GM21825 (cell line): ENCODE data around the gene LY6G5B.

Experiments used
- ATAC-seq: cut with Tn5 transposase; IDR thresholded peaks from one replicate; pipeline ENCODE4 v1.9.1; 2021; ENCODE audit warnings: mild to moderate bottlenecking, moderate library complexity; ENCODE audit not compliant: unreplicated experiment

LY6G5B gene

DNA sequence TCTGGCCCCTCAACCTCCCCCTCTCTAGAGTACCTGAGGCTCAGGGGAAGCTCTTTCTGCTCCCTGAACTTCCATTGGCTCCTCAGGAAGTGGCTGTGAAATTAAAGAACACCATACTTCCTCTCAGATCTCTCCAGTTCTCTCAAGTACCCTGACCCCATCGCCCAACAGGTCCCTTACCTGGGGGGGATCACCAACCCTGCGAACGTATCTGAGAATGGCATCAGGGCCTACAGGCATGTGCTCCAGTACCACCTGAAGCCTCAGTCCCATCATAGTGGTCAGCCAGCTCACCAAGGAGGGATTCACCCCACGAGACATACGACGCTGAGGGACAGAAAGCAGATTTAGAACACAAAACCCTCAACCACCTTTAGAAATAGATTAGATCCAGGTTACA is 29.2 kb upstream of the LY6G5B start:
- ATAC-seq = no peak

DNA sequence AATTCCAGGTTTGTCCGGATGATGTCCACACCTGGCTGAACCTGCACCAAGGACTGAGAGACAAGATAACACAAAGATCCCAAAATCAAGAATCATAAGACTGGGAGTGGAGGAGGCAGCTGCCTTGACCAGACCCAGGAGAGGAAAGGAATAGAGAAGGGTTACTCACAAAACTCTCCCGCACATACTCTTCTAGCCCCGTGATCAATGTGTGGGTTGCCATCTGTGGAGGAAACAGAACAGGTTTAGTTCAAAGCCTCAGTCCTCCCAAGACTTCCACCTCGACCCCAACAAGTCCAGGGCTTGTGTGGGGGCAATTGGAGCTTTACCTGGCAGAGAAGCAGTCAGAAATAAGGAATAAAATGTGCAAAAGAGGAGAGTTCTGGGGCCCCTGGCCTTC is 28.4 kb upstream of the LY6G5B start:
- ATAC-seq = no peak

DNA sequence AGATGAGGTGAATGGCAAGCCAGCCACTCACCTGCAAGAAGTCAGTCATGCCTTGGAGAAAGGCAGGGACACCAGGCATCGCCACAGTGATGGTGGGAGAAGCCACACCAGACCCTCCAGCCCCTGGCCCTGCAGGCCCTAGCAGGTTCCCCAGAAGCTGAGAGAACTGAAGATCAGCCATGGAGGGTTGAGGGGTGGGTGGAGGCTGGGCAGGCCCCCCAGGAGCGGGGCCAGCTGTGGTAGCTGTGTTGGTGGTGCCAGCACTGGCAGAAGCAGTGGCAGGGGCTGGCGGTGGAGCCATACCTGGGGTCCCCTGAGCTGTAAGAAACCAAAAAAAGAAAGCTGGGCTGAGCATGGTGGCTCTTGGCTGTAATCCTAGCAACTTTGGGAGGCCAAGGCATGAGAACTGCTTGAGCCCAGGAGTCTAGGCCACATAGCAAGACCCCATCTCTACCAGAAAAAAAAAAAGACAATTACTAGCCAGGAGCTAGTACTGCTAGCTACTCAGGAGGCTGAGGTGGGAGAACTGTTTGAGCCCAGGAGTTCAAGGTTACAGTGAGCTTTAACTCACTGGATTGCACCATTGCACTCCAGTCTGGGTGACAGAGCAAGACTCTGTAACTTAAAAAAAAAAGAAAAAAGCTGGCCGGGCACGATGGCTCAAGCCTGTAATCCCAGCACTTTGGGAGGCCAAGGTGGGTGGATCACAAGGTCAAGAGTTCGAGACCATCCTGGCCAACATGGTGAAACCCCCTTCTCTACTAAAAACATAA is 26.8 kb upstream of the LY6G5B start:
- ATAC-seq = no peak

DNA sequence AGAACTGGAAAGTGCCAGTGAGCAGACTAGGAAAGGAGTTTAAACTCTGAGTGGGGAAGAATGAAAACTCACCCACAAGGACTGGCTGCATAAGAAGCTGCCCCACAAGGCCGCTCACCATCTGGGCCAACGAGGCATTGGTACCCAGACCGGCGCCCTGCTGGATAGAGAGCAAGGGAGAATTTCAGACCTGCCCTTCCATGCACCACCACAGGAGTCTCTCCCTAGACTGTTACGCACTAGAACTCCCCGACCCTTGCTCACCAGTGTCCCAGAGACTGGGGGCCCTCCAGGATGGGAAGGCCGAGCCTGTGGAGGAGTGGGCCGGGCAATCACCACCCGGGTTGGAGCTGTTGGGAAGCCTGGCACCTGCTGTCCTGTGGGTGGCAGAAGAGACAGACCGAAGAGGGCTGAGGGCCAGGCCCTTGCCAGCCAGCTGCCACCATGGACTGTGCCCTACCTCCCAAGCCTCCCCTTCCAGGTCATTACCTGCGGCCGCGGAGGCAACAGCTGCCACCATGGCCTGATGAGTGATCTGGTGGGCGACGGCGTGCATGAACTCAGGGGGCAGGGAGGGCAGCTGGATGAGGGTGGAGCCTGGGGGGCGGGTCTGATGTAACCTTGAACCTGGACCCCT is 25.8 kb upstream of the LY6G5B start:
- ATAC-seq = no peak

- no peak for ATAC-seq
Measured at GRCh38 chr6:31645325-31645724, 24.5 kb upstream of the LY6G5B start.

DNA sequence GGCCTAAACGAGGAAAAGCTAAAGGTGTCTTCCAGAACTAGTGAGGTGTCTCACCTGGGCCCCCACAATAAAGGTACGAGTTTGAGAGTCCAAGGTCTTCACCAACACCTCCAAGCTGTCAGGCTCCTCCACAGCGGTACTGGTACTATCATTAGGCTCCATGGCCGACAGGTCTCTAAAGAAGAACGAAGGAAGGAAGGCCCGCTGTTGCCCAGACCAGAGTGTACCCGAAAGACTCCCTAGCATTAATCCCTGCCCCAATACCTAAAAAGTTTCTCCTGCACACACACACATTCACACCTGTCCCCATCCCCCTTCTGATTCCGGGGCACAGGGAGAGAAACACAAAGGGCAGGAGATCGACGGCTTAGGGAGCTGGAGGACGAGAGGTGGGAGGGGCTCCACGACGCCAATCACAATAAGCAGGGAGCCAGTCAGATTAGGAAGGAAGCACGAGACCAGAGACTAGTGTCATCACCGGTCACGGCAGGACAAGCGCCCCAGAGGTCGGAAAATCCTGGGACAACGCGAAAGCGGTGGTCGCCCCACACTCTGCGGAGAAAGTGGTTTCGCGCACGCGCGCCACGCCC is 18.1 kb upstream of the LY6G5B start:
- ATAC-seq = peak; percentile 38

DNA sequence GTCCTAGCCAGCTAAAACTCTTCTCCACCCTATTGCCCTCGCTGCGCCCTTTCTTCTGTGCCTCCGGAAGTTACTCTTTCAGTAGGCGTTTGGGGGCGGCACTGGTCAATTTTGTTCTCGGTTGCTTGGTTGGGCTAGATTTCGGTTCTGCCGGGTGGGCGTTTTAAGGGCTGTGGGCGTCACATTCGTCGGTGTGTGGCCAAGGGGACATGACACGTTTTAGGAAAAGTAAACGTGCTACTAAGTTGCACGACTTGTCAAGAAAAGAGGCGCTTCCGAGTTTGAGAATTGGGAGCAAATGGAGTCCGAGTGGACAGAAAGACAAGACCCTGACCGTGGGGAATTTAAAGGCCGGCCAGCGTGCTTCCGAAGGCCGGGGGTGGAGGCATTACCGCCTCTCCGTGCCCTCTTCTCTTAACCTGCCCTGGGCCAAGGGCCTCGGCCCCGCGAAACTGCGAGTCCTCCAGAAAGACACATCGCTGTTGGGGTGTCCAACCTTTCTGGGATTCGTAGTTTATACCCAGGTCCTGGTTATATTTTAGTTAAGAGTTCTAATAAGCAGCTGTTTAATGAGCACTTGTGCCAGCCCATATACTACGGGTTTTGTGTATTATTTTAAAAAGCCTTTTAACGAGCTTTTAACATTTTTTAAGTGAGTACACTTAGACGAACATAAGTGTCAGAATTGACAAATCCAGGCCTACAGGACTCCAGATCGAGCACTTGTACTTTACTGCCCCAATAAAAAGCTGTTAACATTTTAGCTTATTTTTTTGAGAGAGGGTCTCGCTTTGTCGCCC is 16.7 kb upstream of the LY6G5B start:
- ATAC-seq = peak; percentile 47

DNA sequence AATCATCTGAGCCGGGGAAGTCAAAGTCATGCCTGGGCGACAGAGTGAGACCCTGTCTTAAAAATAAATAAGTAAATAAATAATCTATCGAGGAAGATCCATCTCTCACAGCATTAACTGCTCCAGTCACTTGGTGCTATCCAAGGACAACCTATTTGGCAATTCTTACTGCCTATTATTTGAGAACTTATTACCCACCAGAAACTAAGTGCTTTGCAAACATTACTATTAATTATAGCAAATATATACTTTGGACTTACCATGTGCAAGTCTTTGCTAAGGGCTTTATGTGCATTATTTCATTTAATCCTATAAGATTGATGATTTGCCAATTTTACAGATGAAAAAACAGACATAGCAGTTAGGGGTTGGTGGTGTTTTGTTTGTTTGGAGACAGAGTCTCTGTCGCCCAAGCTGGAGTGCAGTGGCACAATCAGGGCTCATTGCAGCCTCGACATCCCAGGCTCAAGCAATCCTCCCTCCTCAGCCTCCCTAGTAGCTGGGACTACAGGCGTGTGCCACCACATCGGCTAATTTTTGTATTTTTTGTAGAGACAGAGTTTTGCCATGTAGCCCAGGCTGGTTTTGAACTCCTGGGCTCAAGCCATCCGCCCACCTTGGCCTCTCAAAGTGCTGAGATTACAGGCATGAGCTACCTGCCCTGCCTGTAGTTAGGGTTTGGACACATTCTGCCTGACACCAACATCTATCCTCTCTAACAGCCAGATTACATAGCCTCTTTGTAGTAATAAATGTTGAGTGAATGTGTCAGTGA is 15.0 kb upstream of the LY6G5B start:
- ATAC-seq = no peak

GRCh38 chr6:31655349-31656237 is 14.2 kb upstream of the LY6G5B start, which contains the start of gene APOM:
Gene APOM (plus strand): TSS chr6:31655894. CDS start chr6:31655967, 73 bp downstream.
- ATAC-seq = no peak

- ATAC-seq = no peak
Measured at GRCh38 chr6:31657406-31658157, 12.2 kb upstream of the LY6G5B start.

GRCh38 chr6:31658158-31658688 is 11.6 kb upstream of the LY6G5B start:
- no peak for ATAC-seq

DNA sequence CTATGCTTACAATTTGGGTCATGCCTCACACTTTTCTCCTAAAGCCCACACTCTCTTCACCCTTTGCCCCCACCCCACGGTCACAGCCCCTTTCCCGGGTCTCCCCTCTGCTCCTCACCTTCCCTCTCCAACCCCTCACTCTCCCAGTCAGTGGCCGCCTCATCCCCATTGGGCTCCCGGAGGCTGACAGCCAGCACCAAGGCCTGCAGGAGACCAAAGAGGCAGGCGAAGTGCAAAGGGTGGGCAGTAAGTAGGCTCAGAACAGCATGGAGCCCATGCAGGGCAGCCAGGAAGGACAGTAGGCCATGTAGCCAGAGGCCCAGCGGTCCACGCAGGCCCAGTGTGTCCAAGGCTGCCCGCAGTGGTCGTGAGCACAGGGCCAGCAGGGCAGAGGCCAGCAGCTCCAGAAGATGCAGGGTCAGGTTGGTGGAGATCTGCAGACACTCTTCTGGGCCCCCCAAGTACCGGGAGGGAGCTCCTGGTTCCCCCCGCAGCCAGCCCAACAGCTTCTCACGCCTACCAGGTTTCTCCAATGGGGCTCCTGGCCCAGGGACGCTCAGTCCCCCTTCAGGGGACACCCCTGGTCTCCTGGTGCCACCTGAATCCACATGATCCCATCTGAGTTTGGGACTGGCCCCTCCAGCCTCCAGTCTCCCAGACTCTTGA is 10.7 kb upstream of the LY6G5B start:
- ATAC-seq = no peak

GRCh38 chr6:31659649-31660380 is 10.0 kb upstream of the LY6G5B start:
- ATAC-seq = no peak

- ATAC-seq = peak; percentile 39
Measured at GRCh38 chr6:31660381-31661261, 9.2 kb upstream of the LY6G5B start, which contains the start of gene C6orf47. Gene C6orf47 (minus strand): TSS chr6:31660778. CDS start chr6:31659947, 831 bp downstream.

GRCh38 chr6:31661262-31662123 is 8.3 kb upstream of the LY6G5B start:
- ATAC-seq = no peak
